Keratinocyte (primary cell): Measurements from ENCODE around the gene NF2. TPM values are rescaled to one million over a fixed set of nuclear protein-coding genes. Genes with fewer than 3 reads are reported as not detected.

Source experiments
- DNase-seq: peaks from one replicate; pipeline ENCODE4 v3.0.0-alpha.2; 2011; ENCODE audit warnings: low read depth, missing footprints, low spot score
- FAIRE-seq: peaks from 2 replicates; lab custom pipeline; 2011; peaks lifted over from hg19 to GRCh38; lab: Jason Lieb, UNC
- H2AFZ ChIP-seq: 2 replicates; pipeline ENCODE4 v1.6.0; 2012; ENCODE audit warnings: low read length, control low read depth, inconsistent platforms; ENCODE audit not compliant: control insufficient read depth
- H3K27ac ChIP-seq: 2 replicates; pipeline ENCODE4 v1.5.1; 2011; ENCODE audit warnings: low read length; ENCODE audit not compliant: control insufficient read depth, insufficient read depth
- H3K27me3 ChIP-seq: 3 replicates; pipeline ENCODE4 v1.6.0; 2011; ENCODE audit warnings: low read length; ENCODE audit not compliant: control insufficient read depth, insufficient read depth; ENCODE audit errors: extremely low read depth
- H3K36me3 ChIP-seq, 2 experiments: 2 replicates in 1 of 2; 3 replicates in 1 of 2; pipeline ENCODE4 v1.5.1; 2011; ENCODE audit warnings: low read length in 2 of 2, mild to moderate bottlenecking in 1 of 2; ENCODE audit not compliant: control insufficient read depth in 2 of 2, insufficient read depth in 2 of 2; ENCODE audit errors: extremely low read depth in 1 of 2
- H3K4me1 ChIP-seq: 3 replicates; pipeline ENCODE4 v1.5.1; 2011; ENCODE audit warnings: low read length; ENCODE audit not compliant: control insufficient read depth, insufficient read depth; ENCODE audit errors: extremely low read depth
- H3K4me2 ChIP-seq: 3 replicates; pipeline ENCODE4 v1.6.0; 2011; ENCODE audit warnings: low read depth, low read length; ENCODE audit not compliant: control insufficient read depth, insufficient read depth; ENCODE audit errors: extremely low read depth
- H3K4me3 ChIP-seq, 3 experiments: fragments of 200-600 bp in 1 of 3; sonication (generic) in 1 of 3; 2 replicates in 2 of 3; 3 replicates in 1 of 3; pipeline ENCODE4 v1.5.1; 2011 to 2016; ENCODE audit warnings: low read length in 3 of 3, mild to moderate bottlenecking in 3 of 3, control low read depth in 2 of 3, inconsistent platforms in 1 of 3, low read depth in 1 of 3, mixed read lengths in 1 of 3, mixed run types in 1 of 3, moderate library complexity in 1 of 3; ENCODE audit not compliant: control insufficient read depth in 2 of 3, insufficient read depth in 2 of 3; ENCODE audit errors: extremely low read depth in 1 of 3
- H3K79me2 ChIP-seq: 2 replicates; pipeline ENCODE4 v1.6.0; 2012; ENCODE audit warnings: low read length; ENCODE audit not compliant: control insufficient read depth, insufficient read depth
- H3K9ac ChIP-seq: 3 replicates; pipeline ENCODE4 v1.6.0; 2011; ENCODE audit warnings: low read length; ENCODE audit not compliant: control insufficient read depth, insufficient read depth; ENCODE audit errors: extremely low read depth
- H3K9me1 ChIP-seq: 3 replicates; pipeline ENCODE4 v1.6.0; 2011; ENCODE audit warnings: low read length; ENCODE audit not compliant: control insufficient read depth, insufficient read depth; ENCODE audit errors: extremely low read depth
- H3K9me3 ChIP-seq: 2 replicates; pipeline ENCODE4 v1.5.1; 2012; ENCODE audit warnings: low read depth, low read length; ENCODE audit not compliant: control insufficient read depth
- H4K20me1 ChIP-seq: 3 replicates; pipeline ENCODE4 v1.6.0; 2011; ENCODE audit warnings: low read length; ENCODE audit not compliant: control insufficient read depth, insufficient read depth; ENCODE audit errors: extremely low read depth
- CTCF ChIP-seq, 3 experiments: IDR thresholded peaks in 1 of 3; conservative IDR thresholded peaks in 1 of 3; optimal IDR thresholded peaks in 1 of 3; 2 replicates in 2 of 3; 3 replicates in 1 of 3; pipeline versions ENCODE3 to v1.5.1; 2011; ENCODE audit warnings: low read length in 3 of 3, mild to moderate bottlenecking in 3 of 3, moderate library complexity in 2 of 3, control low read depth in 1 of 3, inconsistent platforms in 1 of 3; ENCODE audit not compliant: insufficient read depth in 2 of 3; ENCODE audit errors: extremely low read depth in 1 of 3
- EZH2 ChIP-seq: IDR thresholded peaks from one replicate; pipeline ENCODE4 v1.6.1; 2012; ENCODE audit warnings: inconsistent platforms, mild to moderate bottlenecking, low read length, moderate library complexity
- dilution Hi-C: fragments of 300-500 bp; cut with MboI; formaldehyde crosslinking; loops from one replicate; pipeline ENCODE4 v1.7.0; 2020; ENCODE audit warnings: low sequenced_read_pairs; ENCODE audit not compliant: extremely low pct_ligation_motif_present
- polyA plus RNA-seq, 5 experiments: library from polyadenylated mRNA; depleted of rRNA in 3 of 5; stranded (reverse) in 3 of 5; stranded (forward) in 1 of 5; unstranded in 1 of 5; fragments of >200 nt; gene quantifications; 1 replicate in 1 of 5; 2 replicates in 3 of 5; 3 replicates in 1 of 5; pipeline versions ENCODE4 v1.2.1 to v1.2.3, GENCODE V29; 2011 to 2012; ENCODE audit warnings: missing spikeins in 2 of 5, low read depth in 1 of 5, low replicate concordance in 1 of 5

NF2 gene
- polyA plus RNA-seq, 1 donor (not counting 4 experiments of a cell fraction or from before 2014, with no cell fraction given), result 50.2 TPM

- DNase-seq (no peak), FAIRE-seq (no peak)
- H3K27me3 ChIP-seq, result peaks cover 52% of the 10 kb centered on the region
- dilution Hi-C loops, result no loop called here
- no peaks in the 10 kb centered on the region for H3K36me3 ChIP-seq
- H4K20me1 ChIP-seq, result peaks cover 5% of the 10 kb centered on the region
- peaks cover 11% of the 10 kb centered on the region for H3K4me1 ChIP-seq
- no peak overlapping the region for H3K9ac ChIP-seq
- H3K9me3 ChIP-seq, result no peaks in the 10 kb centered on the region
- no peak overlapping the region for H3K4me3 ChIP-seq
- no peak overlapping the region for H3K27ac ChIP-seq
- H3K9me1 ChIP-seq, result no peaks in the 10 kb centered on the region
- no peak overlapping the region for H3K4me2 ChIP-seq
- H2AFZ ChIP-seq, result no peak overlapping the region
- no peaks in the 10 kb centered on the region for H3K79me2 ChIP-seq
- no peak for TF ChIP-seq CTCF (optimal IDR thresholded peaks at IDR 0.05 in 1 of 3, IDR thresholded peaks at IDR 0.05 in 1 of 3, conservative IDR thresholded peaks at IDR 0.05 in 1 of 3; ENCODE audit: extremely low read depth in 1 of 3, insufficient read depth in 2 of 3, low read length in 3 of 3)
- peak; percentile 92 for TF ChIP-seq EZH2
These were observed 115.8 kb downstream of the NF2 start for GRCh38 chr22:29718949-29719898.

GRCh38 chr22:29719899-29720645 is 116.6 kb downstream of the NF2 start, which contains the start of gene CABP7:
TSS of gene CABP7 (plus strand) at chr22:29720003. CDS start at chr22:29720425, 422 bp downstream.
- Histone ChIP-seq H3K36me3 (no peaks in the 10 kb centered on the region), H3K4me2 (no peak within 1 kb of the TSS), H3K9me3 (no peaks in the 10 kb centered on the region), H3K79me2 (no peaks in the 10 kb centered on the region), H3K27me3 (peaks cover 50% of the 10 kb centered on the region), H3K4me3 (no peak within 1 kb of the TSS), H4K20me1 (peaks cover 3% of the 10 kb centered on the region), H3K9me1 (no peaks in the 10 kb centered on the region), H3K27ac (no peak within 1 kb of the TSS), H3K4me1 (peaks cover 11% of the 10 kb centered on the region), H3K9ac (no peak within 1 kb of the TSS), H2AFZ (no peak within 1 kb of the TSS)
- DNase-seq, result no peak
- dilution Hi-C loops, result no loop called here
- FAIRE-seq, result no peak
- TF ChIP-seq CTCF (optimal IDR thresholded peaks at IDR 0.05 in 1 of 3, IDR thresholded peaks at IDR 0.05 in 1 of 3, conservative IDR thresholded peaks at IDR 0.05 in 1 of 3; ENCODE audit: extremely low read depth in 1 of 3, insufficient read depth in 2 of 3, low read length in 3 of 3) (no peak), EZH2 (peak; percentile 63)
